Thyroid gland (tissue), 4 donors: ENCODE results near the gene KAT5. TPM values are rescaled to one million over a fixed set of nuclear protein-coding genes. Genes with fewer than 3 reads are reported as not detected.

Source experiments
- DNase-seq, 2 donors: peaks; one replicate each; pipeline ENCODE4 v3.0.0-alpha.2; 2019
- H3K27ac ChIP-seq, 3 donors: fragments of 200-600 bp; sonication (generic); 1 replicate in 2 of 3; 2 replicates in 1 of 3; pipeline ENCODE4 v1.5.1; 2016 to 2019; ENCODE audit warnings: mild to moderate bottlenecking in 1 of 3, moderate library complexity in 1 of 3
- H3K27me3 ChIP-seq: fragments of 200-600 bp; sonication (generic); one replicate; pipeline ENCODE4 v1.5.1; 2019
- H3K36me3 ChIP-seq, 2 donors: fragments of 200-600 bp; sonication (generic); one replicate each; pipeline ENCODE4 v1.5.1; 2016 to 2019
- H3K4me1 ChIP-seq, 2 donors: fragments of 200-600 bp; sonication (generic); one replicate each; pipeline ENCODE4 v1.5.1; 2017 to 2019
- H3K4me3 ChIP-seq, 3 donors: fragments of 200-600 bp; sonication (generic); replicated peaks in 1 of 3; 1 replicate in 2 of 3; 2 replicates in 1 of 3; pipeline ENCODE4 v1.5.1; 2016; ENCODE audit warnings: mild to moderate bottlenecking in 1 of 3
- H3K9me3 ChIP-seq: fragments of 200-600 bp; sonication (generic); one replicate; pipeline ENCODE4 v1.5.1; 2017
- POLR2A ChIP-seq, 2 donors: fragments of 450-650 bp; IDR thresholded peaks; one replicate each; pipeline ENCODE4 v1.6.1; 2017; ENCODE audit warnings: antibody characterized with exemption in 2 of 2, mild to moderate bottlenecking in 2 of 2, moderate library complexity in 1 of 2
- WGBS, 2 donors: methylation state at CpG; one replicate each; pipeline ENCODE4 v1.1.5; 2017; 5-methylcytosine and 5-hydroxymethylcytosine counted together
- intact Hi-C: fragments of 100-400 bp; cut with DNase I; formaldehyde crosslinking; loops from one replicate; pipeline ENCODE4 v1.15.1; 2023
- total RNA-seq, 4 donors: library from RNA; depleted of rRNA; stranded (reverse); fragments of >200 nt; gene quantifications; one replicate each; pipeline ENCODE4 v1.2.3, GENCODE V29; 2016
- TF ChIP-seq, protein P1 (sequence below), 6 experiments: fragments of 200-600 bp in 3 of 6; fragments of 450-650 bp in 3 of 6; sonication (generic) in 3 of 6; IDR thresholded peaks; one replicate each; pipeline ENCODE4 v1.5.1; 2016 to 2019; ENCODE audit warnings: antibody characterized with exemption in 6 of 6, mild to moderate bottlenecking in 2 of 6, inconsistent platforms in 1 of 6, moderate library complexity in 1 of 6

The KAT5 gene
- total RNA-seq, 4 donors from 2014 or later: 78.5 to 114 (median 81.1) TPM

DNA sequence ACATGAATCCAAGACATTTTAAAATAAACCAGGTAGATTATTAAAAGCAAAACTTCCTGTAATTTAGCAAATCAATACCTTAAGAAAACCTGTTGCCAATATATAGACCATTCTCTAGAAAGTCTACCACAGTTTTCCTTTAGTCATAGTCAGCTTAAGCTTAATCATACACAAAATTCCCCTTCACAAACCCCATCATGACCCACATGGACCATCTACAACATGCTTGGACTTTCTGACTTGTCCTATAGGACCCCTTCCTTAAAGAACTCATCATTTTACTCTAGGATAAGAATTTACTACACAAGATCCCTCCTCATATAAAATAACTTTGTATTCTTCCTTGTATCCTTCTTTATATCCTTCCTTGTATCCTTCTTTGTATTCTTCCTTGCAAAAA is 24.8 kb downstream of the KAT5 start:
- H3K36me3 ChIP-seq: no peaks in the 10 kb centered on the region

DNA sequence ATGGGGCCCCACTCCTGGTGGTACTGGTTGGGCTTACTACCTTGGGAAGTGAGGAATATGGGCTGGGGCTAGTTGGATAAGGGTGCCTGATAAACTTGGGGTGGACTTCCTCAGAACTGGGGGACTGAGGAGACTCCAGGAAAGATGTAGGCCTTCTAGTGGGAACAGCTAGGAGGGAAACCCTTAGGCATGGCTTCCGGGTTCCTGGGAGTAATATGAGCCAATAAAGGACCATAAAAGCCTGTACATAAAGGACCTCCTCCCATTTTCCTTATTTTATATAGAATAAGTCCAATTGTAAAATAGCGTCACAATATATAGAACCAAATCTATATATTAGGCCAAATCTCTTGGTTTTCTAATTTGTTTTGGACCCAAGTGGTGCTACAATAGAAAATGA is 27.0 kb downstream of the KAT5 start:
- no peaks in the 10 kb centered on the region for H3K27me3 ChIP-seq
- no peak overlapping the region for H3K4me3 ChIP-seq
- intact Hi-C loops: no loop called here
- no peaks in the 10 kb centered on the region for H3K4me1 ChIP-seq
- TF ChIP-seq, protein P1, sequence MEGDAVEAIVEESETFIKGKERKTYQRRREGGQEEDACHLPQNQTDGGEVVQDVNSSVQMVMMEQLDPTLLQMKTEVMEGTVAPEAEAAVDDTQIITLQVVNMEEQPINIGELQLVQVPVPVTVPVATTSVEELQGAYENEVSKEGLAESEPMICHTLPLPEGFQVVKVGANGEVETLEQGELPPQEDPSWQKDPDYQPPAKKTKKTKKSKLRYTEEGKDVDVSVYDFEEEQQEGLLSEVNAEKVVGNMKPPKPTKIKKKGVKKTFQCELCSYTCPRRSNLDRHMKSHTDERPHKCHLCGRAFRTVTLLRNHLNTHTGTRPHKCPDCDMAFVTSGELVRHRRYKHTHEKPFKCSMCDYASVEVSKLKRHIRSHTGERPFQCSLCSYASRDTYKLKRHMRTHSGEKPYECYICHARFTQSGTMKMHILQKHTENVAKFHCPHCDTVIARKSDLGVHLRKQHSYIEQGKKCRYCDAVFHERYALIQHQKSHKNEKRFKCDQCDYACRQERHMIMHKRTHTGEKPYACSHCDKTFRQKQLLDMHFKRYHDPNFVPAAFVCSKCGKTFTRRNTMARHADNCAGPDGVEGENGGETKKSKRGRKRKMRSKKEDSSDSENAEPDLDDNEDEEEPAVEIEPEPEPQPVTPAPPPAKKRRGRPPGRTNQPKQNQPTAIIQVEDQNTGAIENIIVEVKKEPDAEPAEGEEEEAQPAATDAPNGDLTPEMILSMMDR (IDR thresholded peaks at IDR 0.05): no peak
- no peak for TF ChIP-seq POLR2A (IDR thresholded peaks at IDR 0.05)
- DNase-seq: no peak
- whole genome bisulfite sequencing, 2 donors: 87 to 88% methylated on average over 2 of the region's 2 CpGs
- H3K36me3 ChIP-seq: no peaks in the 10 kb centered on the region
- no peaks in the 10 kb centered on the region for H3K9me3 ChIP-seq
- H3K27ac ChIP-seq: no peak overlapping the region

More for the DNA sequence above, 24.8 kb downstream of the KAT5 start:
- no peak for DNase-seq
- TF ChIP-seq, protein P1 (IDR thresholded peaks at IDR 0.05): no peak
- TF ChIP-seq POLR2A (IDR thresholded peaks at IDR 0.05): no peak
- Histone ChIP-seq H3K9me3 (no peaks in the 10 kb centered on the region), H3K4me1 (no peaks in the 10 kb centered on the region), H3K27me3 (no peaks in the 10 kb centered on the region), H3K4me3 (no peak overlapping the region), H3K27ac (no peak overlapping the region)
- intact Hi-C loops: no loop called here

DNA sequence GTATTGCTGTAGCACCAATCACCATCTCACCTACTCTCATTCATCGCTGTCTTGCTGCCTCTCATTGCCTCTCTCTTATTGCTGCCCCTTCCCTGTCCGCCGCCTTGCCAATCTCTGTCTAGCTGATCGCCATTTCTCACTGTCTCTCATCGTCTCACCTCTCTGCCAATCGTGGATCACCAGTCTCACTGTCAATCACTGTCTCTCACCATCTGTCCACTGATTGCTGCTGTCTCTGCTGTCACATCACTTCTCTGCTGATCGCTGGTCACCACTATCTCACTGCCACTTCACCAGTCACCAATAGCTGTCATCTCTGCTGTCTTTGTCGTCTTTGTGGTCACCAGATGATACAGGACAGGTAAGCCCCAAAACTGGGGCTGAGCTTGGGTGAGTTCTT is 29.1 kb downstream of the KAT5 start:
- Histone ChIP-seq H3K27me3 (no peaks in the 10 kb centered on the region), H3K27ac (no peak overlapping the region), H3K4me3 (no peak overlapping the region), H3K4me1 (no peaks in the 10 kb centered on the region), H3K9me3 (no peaks in the 10 kb centered on the region), H3K36me3 (no peaks in the 10 kb centered on the region)
- no peak for DNase-seq
- intact Hi-C loops: no loop called here
- 78 to 80% methylated on average over 8 of the region's 8 CpGs for WGBS, 2 donors
- TF ChIP-seq, protein P1 (IDR thresholded peaks at IDR 0.05): no peak
- no peak for TF ChIP-seq POLR2A (IDR thresholded peaks at IDR 0.05)

DNA sequence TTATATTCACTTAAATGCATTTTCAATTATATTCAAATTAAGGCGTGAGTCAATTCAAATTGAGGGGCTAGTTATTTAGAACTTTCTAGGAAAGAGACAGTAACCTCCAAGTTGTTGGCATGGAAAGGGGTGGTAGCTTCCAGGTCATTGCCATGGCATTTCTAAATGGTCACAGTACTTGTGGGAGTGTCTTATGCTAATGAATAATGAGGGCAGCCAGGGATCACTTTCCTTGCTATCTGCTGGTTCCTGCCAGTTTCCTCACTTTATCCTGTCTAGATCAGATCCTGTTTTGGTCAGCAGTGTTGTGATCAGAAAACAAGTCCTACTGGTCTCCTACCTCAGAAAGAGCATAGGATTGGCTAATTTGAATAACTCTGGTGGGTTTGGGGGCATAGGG is 30.3 kb downstream of the KAT5 start:
- TF ChIP-seq POLR2A (IDR thresholded peaks at IDR 0.05): no peak
- TF ChIP-seq, protein P1 (IDR thresholded peaks at IDR 0.05): no peak
- Histone ChIP-seq H3K27me3 (no peaks in the 10 kb centered on the region), H3K4me1 (no peaks in the 10 kb centered on the region), H3K36me3 (no peaks in the 10 kb centered on the region), H3K27ac (no peak overlapping the region), H3K9me3 (no peaks in the 10 kb centered on the region), H3K4me3 (no peak overlapping the region)
- DNase-seq: no peak
- 88 to 96% methylated on average over 1 of the region's 1 CpG for WGBS, 2 donors
- intact Hi-C loops: no loop called here

DNA sequence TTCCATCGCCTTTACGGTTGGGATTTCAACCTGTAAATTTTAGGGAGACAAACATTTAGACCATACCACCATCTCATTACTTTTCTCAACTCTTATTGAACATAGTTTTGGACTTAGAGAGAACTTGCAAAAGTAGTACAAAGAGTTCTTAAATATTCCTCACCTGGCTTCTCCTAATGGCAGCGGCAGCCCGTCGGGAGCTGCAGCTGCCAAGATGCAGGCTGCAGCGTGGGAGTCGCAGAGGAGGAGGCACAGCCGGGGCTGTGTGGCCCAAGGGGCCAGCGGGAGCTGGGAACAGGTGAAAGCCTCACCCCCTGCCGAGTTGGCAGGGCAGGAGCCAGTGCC is 31.6 kb downstream of the KAT5 start:
- WGBS, 2 donors: 85 to 87% methylated on average over 10 of the region's 10 CpGs
- H3K4me3 ChIP-seq: no peak overlapping the region
- no peak overlapping the region for H3K27ac ChIP-seq
- no peaks in the 10 kb centered on the region for H3K27me3 ChIP-seq
- TF ChIP-seq, protein P1 (IDR thresholded peaks at IDR 0.05): no peak
- no peak for TF ChIP-seq POLR2A (IDR thresholded peaks at IDR 0.05)
- no peaks in the 10 kb centered on the region for H3K4me1 ChIP-seq
- H3K9me3 ChIP-seq: no peaks in the 10 kb centered on the region
- intact Hi-C loops: no loop called here
- DNase-seq: no peak
- H3K36me3 ChIP-seq: no peaks in the 10 kb centered on the region
